Mammary epithelial cell (primary cell): ENCODE measurements around the gene PREX1.

Experiments used
- CTCF ChIP-seq, 2 donors: IDR thresholded peaks in 1 of 2; conservative IDR thresholded peaks in 1 of 2; 2 replicates each; pipeline ENCODE4 v1.5.1; 2011 to 2012; ENCODE audit warnings: inconsistent platforms in 2 of 2, low read length in 2 of 2, mild to moderate bottlenecking in 2 of 2, control low read depth in 1 of 2, low read depth in 1 of 2; ENCODE audit not compliant: insufficient read depth in 1 of 2; ENCODE audit errors: extremely low read depth in 1 of 2
- EZH2 ChIP-seq: IDR thresholded peaks from 2 replicates; pipeline ENCODE4 v1.6.1; 2012; ENCODE audit warnings: low read length, inconsistent platforms, borderline replicate concordance

- no peak for TF ChIP-seq EZH2
- TF ChIP-seq CTCF (conservative IDR thresholded peaks at IDR 0.05 in 1 of 2, IDR thresholded peaks at IDR 0.05 in 1 of 2; ENCODE audit: extremely low read depth in 1 of 2, insufficient read depth in 1 of 2, low read depth in 1 of 2, low read length in 2 of 2) = no peak
Observed at GRCh38 chr20:48689874-48690571, 137.8 kb downstream of the PREX1 start.
